Activated T-cell treated with anti-CD3 and anti-CD28 coated beads, Interleukin-2, amount 50 U/mL, for 4 hours (primary cell): ENCODE data around the gene PCDHGC5. TPM values are rescaled to one million over a fixed set of nuclear protein-coding genes. Genes with fewer than 3 reads are reported as not detected.

ENCODE experiments used
- ATAC-seq, 2 donors: fragments of 200-7000 bp; cut with Tn5 transposase; one replicate each; pipeline ENCODE4 v1.10.0; 2021
- DNase-seq: peaks from one replicate; pipeline ENCODE4 v3.0.0-alpha.2; 2020
- H3K27me3 Mint-ChIP-seq: one replicate; pipeline ENCODE4 v1.8.0; 2021; ENCODE audit warnings: low read depth, mixed read lengths
- H3K36me3 Mint-ChIP-seq: one replicate; pipeline ENCODE4 v1.8.0; 2022; ENCODE audit warnings: mixed read lengths; ENCODE audit not compliant: insufficient read depth
- H3K4me1 Mint-ChIP-seq: one replicate; pipeline ENCODE4 v1.8.0; 2021; ENCODE audit warnings: low read depth, mixed read lengths
- H3K4me3 Mint-ChIP-seq: one replicate; pipeline ENCODE4 v1.8.0; 2021; ENCODE audit warnings: mild to moderate bottlenecking, moderate library complexity, mixed read lengths
- H3K9me3 Mint-ChIP-seq: one replicate; pipeline ENCODE4 v1.8.0; 2021; ENCODE audit warnings: mixed read lengths
- total RNA-seq, 3 donors: library from RNA; stranded (reverse); gene quantifications; one replicate each; pipeline ENCODE4 v1.2.1, GENCODE V29; 2021

Gene PCDHGC5
- total RNA-seq, 3 donors from 2014 or later = not detected

- DNase-seq (peak; percentile 40), ATAC-seq (peak; percentile 61 to 70)
- H3K9me3 Mint-ChIP-seq = no peaks in the 10 kb centered on the region
- H3K36me3 Mint-ChIP-seq = peaks cover 55% of the 10 kb centered on the region
- H3K4me3 Mint-ChIP-seq = no peak overlapping the region
- H3K4me1 Mint-ChIP-seq = peaks cover 28% of the 10 kb centered on the region
- no peaks in the 10 kb centered on the region for H3K27me3 Mint-ChIP-seq
These were observed 36.0 kb downstream of the PCDHGC5 start for GRCh38 chr5:141524604-141525597.

- H3K9me3 Mint-ChIP-seq = no peaks in the 10 kb centered on the region
- no peaks in the 10 kb centered on the region for H3K27me3 Mint-ChIP-seq
- H3K4me3 Mint-ChIP-seq = no peak overlapping the region
- ATAC-seq = no peak
- no peak for DNase-seq
- peaks cover 52% of the 10 kb centered on the region for H3K36me3 Mint-ChIP-seq
- H3K4me1 Mint-ChIP-seq = peaks cover 27% of the 10 kb centered on the region
These were observed 36.8 kb downstream of the PCDHGC5 start for GRCh38 chr5:141525653-141526052.

DNA sequence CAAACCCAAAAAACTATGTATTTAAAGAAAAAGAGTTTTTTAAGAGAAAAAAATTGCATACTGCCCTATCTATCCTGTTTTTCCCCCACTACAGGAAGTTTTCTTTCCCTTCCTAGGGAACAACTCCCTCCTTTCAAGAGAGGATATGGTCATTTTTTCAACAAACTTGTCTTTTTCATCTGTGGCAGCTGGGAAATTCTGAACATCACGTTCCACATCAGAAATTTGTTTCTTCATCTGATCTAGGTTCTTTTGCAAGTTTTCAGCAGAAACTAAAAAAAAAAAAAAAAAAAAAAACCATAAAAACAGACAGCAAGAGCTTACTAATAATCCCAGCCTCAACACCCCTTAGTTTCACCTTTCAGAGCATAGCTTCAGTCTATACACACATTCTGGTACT, 38.5 kb downstream of the PCDHGC5 start:
- peaks cover 40% of the 10 kb centered on the region for H3K36me3 Mint-ChIP-seq

DNA sequence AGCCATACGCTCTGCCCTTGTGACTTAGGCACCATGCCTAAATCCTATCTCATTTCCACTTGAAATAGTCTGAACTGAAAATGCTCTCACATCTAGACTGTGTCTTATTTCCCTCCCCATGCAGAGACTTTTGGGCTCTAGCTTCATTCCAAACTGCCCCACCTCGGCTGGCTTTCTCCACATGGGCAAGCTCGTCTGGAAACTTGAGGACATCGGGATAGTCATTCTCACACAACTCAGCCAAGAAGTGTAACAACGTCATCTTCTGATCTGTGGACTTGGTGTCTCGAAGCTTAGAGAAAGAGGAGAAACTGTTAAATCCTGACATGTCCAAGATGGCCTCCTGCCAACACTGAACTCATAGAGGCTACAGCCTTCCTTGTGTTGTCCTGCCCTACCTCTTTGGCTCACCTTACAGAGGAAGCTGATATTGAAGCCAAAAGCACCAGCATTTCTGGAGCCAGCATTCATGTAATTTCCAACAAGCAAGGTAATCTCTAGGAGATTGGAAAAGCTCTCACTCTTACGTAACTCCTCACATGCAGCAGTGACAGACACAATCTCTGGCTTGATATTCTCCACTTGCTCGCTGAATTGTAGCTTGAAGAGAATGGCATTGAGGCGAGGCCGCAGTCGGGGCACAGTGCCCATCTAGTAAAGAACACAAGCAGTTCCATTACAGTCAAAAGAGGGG, 39.6 kb downstream of the PCDHGC5 start:
- DNase-seq (no peak), ATAC-seq (no peak)
- Mint-ChIP-seq H3K9me3 (no peaks in the 10 kb centered on the region), H3K36me3 (peaks cover 40% of the 10 kb centered on the region), H3K27me3 (no peaks in the 10 kb centered on the region), H3K4me3 (no peak overlapping the region), H3K4me1 (peaks cover 11% of the 10 kb centered on the region)

More for the DNA sequence above, 38.5 kb downstream of the PCDHGC5 start:
- Mint-ChIP-seq H3K4me1 (peaks cover 13% of the 10 kb centered on the region), H3K9me3 (no peaks in the 10 kb centered on the region), H3K27me3 (no peaks in the 10 kb centered on the region), H3K4me3 (no peak overlapping the region)
- ATAC-seq (no peak), DNase-seq (no peak)

GRCh38 chr5:141529002-141529401, 40.1 kb downstream of the PCDHGC5 start:
- Mint-ChIP-seq H3K4me3 (no peak overlapping the region), H3K9me3 (no peaks in the 10 kb centered on the region), H3K4me1 (peaks cover 11% of the 10 kb centered on the region), H3K36me3 (peaks cover 42% of the 10 kb centered on the region), H3K27me3 (no peaks in the 10 kb centered on the region)
- no peak for DNase-seq
- no peak for ATAC-seq

- Mint-ChIP-seq H3K27me3 (no peaks in the 10 kb centered on the region), H3K36me3 (peaks cover 40% of the 10 kb centered on the region), H3K4me1 (peaks cover 8% of the 10 kb centered on the region), H3K9me3 (no peaks in the 10 kb centered on the region), H3K4me3 (no peak overlapping the region)
- no peak for DNase-seq
- ATAC-seq = no peak
These were observed 41.0 kb downstream of the PCDHGC5 start for GRCh38 chr5:141529873-141530272.

DNA sequence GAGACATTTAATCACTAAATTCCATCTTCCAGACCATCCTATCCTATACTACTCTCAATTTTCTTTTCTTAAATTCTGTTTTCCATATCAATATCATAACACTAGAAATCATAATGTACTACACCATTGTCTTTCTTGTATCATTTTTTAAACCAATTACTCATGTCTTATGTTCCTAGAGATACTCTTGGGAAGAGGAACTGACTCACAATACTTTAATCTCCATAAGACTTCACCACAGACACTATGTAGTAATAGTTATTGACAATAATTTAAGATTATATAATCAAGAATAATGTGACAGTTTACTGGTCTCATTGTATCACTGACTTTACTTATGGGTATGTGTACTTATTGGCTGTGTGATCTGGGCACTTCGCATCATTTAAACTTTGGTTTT, 43.8 kb downstream of the PCDHGC5 start:
- no peak overlapping the region for H3K4me3 Mint-ChIP-seq
- H3K27me3 Mint-ChIP-seq = no peaks in the 10 kb centered on the region
- no peaks in the 10 kb centered on the region for H3K9me3 Mint-ChIP-seq
- H3K4me1 Mint-ChIP-seq = peaks cover 3% of the 10 kb centered on the region
- DNase-seq = no peak
- H3K36me3 Mint-ChIP-seq = peaks cover 26% of the 10 kb centered on the region
- ATAC-seq = no peak

DNA sequence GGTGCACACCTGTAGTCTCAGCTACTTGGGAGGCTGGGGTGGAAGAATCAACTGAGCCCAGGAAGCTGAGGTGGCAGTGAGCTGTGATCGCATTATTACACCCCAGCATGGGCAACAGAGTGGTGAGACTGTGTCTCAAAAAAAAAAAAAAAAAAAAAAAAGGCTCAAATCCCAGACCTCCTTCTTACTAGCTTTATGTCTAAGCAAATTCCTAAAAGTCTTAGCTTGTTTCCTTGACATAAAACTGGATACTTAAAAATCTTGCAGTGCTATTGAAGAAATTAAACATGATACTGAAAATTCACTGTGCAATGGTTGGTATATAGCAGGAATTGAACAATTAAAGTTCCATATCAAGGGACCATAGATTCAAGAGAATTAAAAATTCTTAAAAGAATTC, 45.0 kb downstream of the PCDHGC5 start:
- Mint-ChIP-seq H3K4me1 (peaks cover 3% of the 10 kb centered on the region), H3K27me3 (no peaks in the 10 kb centered on the region), H3K4me3 (no peak overlapping the region), H3K36me3 (peaks cover 16% of the 10 kb centered on the region), H3K9me3 (no peaks in the 10 kb centered on the region)
- DNase-seq (no peak), ATAC-seq (no peak)

GRCh38 chr5:141534492-141535213, 45.8 kb downstream of the PCDHGC5 start:
- H3K36me3 Mint-ChIP-seq = peaks cover 20% of the 10 kb centered on the region
- H3K27me3 Mint-ChIP-seq = no peaks in the 10 kb centered on the region
- no peaks in the 10 kb centered on the region for H3K9me3 Mint-ChIP-seq
- no peak for DNase-seq
- no peak for ATAC-seq
- no peak overlapping the region for H3K4me3 Mint-ChIP-seq
- H3K4me1 Mint-ChIP-seq = peaks cover 3% of the 10 kb centered on the region

Other genes starting within 250 kb of the PCDHGC5 start
- gene PCDHB15, start 243.7 kb upstream of the PCDHGC5 start, total RNA-seq = under 1 TPM in 1 of 3 donors, not detected in 2; 0.08 TPM
- under 1 TPM in 1 of 3 donors, not detected in 2; 0.18 TPM for gene SLC25A2, start 185.0 kb upstream of the PCDHGC5 start, total RNA-seq
- 10 to 100 TPM; 64.8 to 73.8 (median 70.4) TPM for gene TAF7, start 168.3 kb upstream of the PCDHGC5 start, total RNA-seq
- under 1 TPM; 0.05 to 0.11 (median 0.11) TPM for gene PCDHGA1, start 158.6 kb upstream of the PCDHGC5 start, total RNA-seq
- gene PCDHGA2, start 150.3 kb upstream of the PCDHGC5 start, total RNA-seq = under 1 TPM in 1 of 3 donors, not detected in 2; 0.05 TPM
- not detected for gene PCDHGA3, start 145.3 kb upstream of the PCDHGC5 start, total RNA-seq
- under 1 TPM in 1 of 3 donors, not detected in 2; 0.13 TPM for gene PCDHGB1, start 139.0 kb upstream of the PCDHGC5 start, total RNA-seq
- gene PCDHGA4, start 134.1 kb upstream of the PCDHGC5 start, total RNA-seq = under 1 TPM; 0.08 to 0.30 (median 0.08) TPM
- gene PCDHGB2, start 129.1 kb upstream of the PCDHGC5 start, total RNA-seq = under 1 TPM; 0.13 to 0.43 (median 0.40) TPM
- under 1 TPM; 0.05 to 0.13 (median 0.08) TPM for gene PCDHGA5, start 124.9 kb upstream of the PCDHGC5 start, total RNA-seq
- gene PCDHGB3, start 118.8 kb upstream of the PCDHGC5 start, total RNA-seq = under 1 TPM; 0.10 to 0.19 (median 0.13) TPM
- gene PCDHGA6, start 115.2 kb upstream of the PCDHGC5 start, total RNA-seq = under 1 TPM; 0.13 to 0.27 (median 0.18) TPM
- under 1 TPM in 2 of 3 donors, not detected in 1; 0.08 to 0.11 TPM for gene PCDHGA7, start 106.3 kb upstream of the PCDHGC5 start, total RNA-seq
- gene PCDHGB4, start 101.4 kb upstream of the PCDHGC5 start, total RNA-seq = under 1 TPM; 0.08 to 0.22 (median 0.20) TPM
- gene PCDHGA8, start 96.4 kb upstream of the PCDHGC5 start, total RNA-seq = not detected
- under 1 TPM; 0.26 to 0.91 (median 0.27) TPM for gene PCDHGB5, start 91.1 kb upstream of the PCDHGC5 start, total RNA-seq
- under 1 TPM; 0.13 to 0.18 (median 0.16) TPM for gene PCDHGA9, start 86.3 kb upstream of the PCDHGC5 start, total RNA-seq
- gene PCDHGB6, start 81.1 kb upstream of the PCDHGC5 start, total RNA-seq = under 1 TPM; 0.08 to 0.22 (median 0.18) TPM
- under 1 TPM; 0.25 to 0.68 (median 0.40) TPM for gene PCDHGA10, start 76.1 kb upstream of the PCDHGC5 start, total RNA-seq
- gene PCDHGB7, start 71.4 kb upstream of the PCDHGC5 start, total RNA-seq = under 1 TPM in 1 of 3 donors, not detected in 2; 0.15 TPM
- under 1 TPM; 0.05 to 0.13 (median 0.05) TPM for gene PCDHGA11, start 68.0 kb upstream of the PCDHGC5 start, total RNA-seq
- gene PCDHGA12, start 58.6 kb upstream of the PCDHGC5 start, total RNA-seq = under 1 TPM; 0.11 to 0.24 (median 0.20) TPM
- under 1 TPM; 0.22 to 0.55 (median 0.48) TPM for gene PCDHGC3, start 13.1 kb upstream of the PCDHGC5 start, total RNA-seq
- gene PCDHGC4, start 4.1 kb upstream of the PCDHGC5 start, total RNA-seq = not detected
- gene DIAPH1, start 129.9 kb downstream of the PCDHGC5 start, total RNA-seq = 100 to 1,000 TPM; 243 to 289 (median 269) TPM
- 10 to 100 TPM; 66.1 to 73.8 (median 71.7) TPM for gene HDAC3, start 147.8 kb downstream of the PCDHGC5 start, total RNA-seq
- gene RELL2, start 147.9 kb downstream of the PCDHGC5 start, total RNA-seq = 10 to 100 TPM; 25.8 to 30.4 (median 29.5) TPM
- gene FCHSD1, start 162.3 kb downstream of the PCDHGC5 start, total RNA-seq = 10 to 100 TPM; 20.5 to 29.7 (median 22.1) TPM
- 1 to 10 TPM in 2 of 3 donors, under 1 TPM in 1; 0.56 to 2.0 (median 1.1) TPM for gene ARAP3, start 193.1 kb downstream of the PCDHGC5 start, total RNA-seq